HL-60/S4 (cell line): ENCODE measurements around the gene SFXN1.

Experiments used
- in situ Hi-C: fragments of 300-500 bp; cut with MboI; formaldehyde crosslinking; loops from 2 replicates; pipeline ENCODE4 v1.14.3; 2022; ENCODE audit warnings: low sequenced_read_pairs

The SFXN1 gene

GRCh38 chr5:175464942-175465233 lies 13.5 kb upstream of the SFXN1 start:
- in situ Hi-C loops, result no loop called here

- in situ Hi-C loops, result no loop called here
Measured at GRCh38 chr5:175465282-175465681, 13.1 kb upstream of the SFXN1 start.

- in situ Hi-C loops, result no loop called here
Measured at GRCh38 chr5:175466700-175467318, 11.6 kb upstream of the SFXN1 start.

- in situ Hi-C loops, result no loop called here
Measured at GRCh38 chr5:175467983-175468690, 10.2 kb upstream of the SFXN1 start.

GRCh38 chr5:175468892-175469291 lies 9.5 kb upstream of the SFXN1 start:
- in situ Hi-C loops, result no loop called here

GRCh38 chr5:175469916-175470315 lies 8.4 kb upstream of the SFXN1 start:
- in situ Hi-C loops, result no loop called here

GRCh38 chr5:175470781-175471180 lies 7.6 kb upstream of the SFXN1 start:
- in situ Hi-C loops, result no loop called here

GRCh38 chr5:175471196-175471595 lies 7.2 kb upstream of the SFXN1 start:
- in situ Hi-C loops, result no loop called here

GRCh38 chr5:175471628-175472027 lies 6.7 kb upstream of the SFXN1 start:
- in situ Hi-C loops, result no loop called here

- in situ Hi-C loops, result no loop called here
Measured at GRCh38 chr5:175472378-175472777, 6.0 kb upstream of the SFXN1 start.

- in situ Hi-C loops, result no loop called here
Measured at GRCh38 chr5:175475248-175475647, 3.1 kb upstream of the SFXN1 start.

- in situ Hi-C loops, result no loop called here
Measured at GRCh38 chr5:175477440-175477839, 920 bp upstream of the SFXN1 start.

GRCh38 chr5:175478008-175478383 lies 364 bp upstream of the SFXN1 start:
- in situ Hi-C loops, result no loop called here

GRCh38 chr5:175479125-175479881 lies 943 bp downstream of the SFXN1 start:
- in situ Hi-C loops, result no loop called here

GRCh38 chr5:175483337-175483736 lies 5.0 kb downstream of the SFXN1 start:
- in situ Hi-C loops, result no loop called here

GRCh38 chr5:175484322-175484721 lies 6.0 kb downstream of the SFXN1 start:
- in situ Hi-C loops, result no loop called here

- in situ Hi-C loops, result no loop called here
Measured at GRCh38 chr5:175484829-175485228, 6.5 kb downstream of the SFXN1 start.

- in situ Hi-C loops, result no loop called here
Measured at GRCh38 chr5:175485631-175486030, 7.3 kb downstream of the SFXN1 start.

GRCh38 chr5:175487514-175488222 lies 9.3 kb downstream of the SFXN1 start:
- in situ Hi-C loops, result no loop called here

GRCh38 chr5:175489693-175490443 lies 11.5 kb downstream of the SFXN1 start:
- in situ Hi-C loops, result no loop called here

GRCh38 chr5:175491223-175491622 lies 12.9 kb downstream of the SFXN1 start:
- in situ Hi-C loops, result no loop called here
